Measurements from ENCODE around the gene SEMA4D.

GRCh38 chr9:89475891-89476440 lies 21.9 kb downstream of the SEMA4D start:
- TF ChIP-seq POLR2A (IDR thresholded peaks at IDR 0.05) (no peak), CTCF (IDR thresholded peaks at IDR 0.05) (no peak)

Data from uterus (tissue), 2 donors.